Motor neuron (in vitro differentiated cells): ENCODE measurements around the gene SRSF4. TPM values are rescaled to one million over a fixed set of nuclear protein-coding genes. Genes with fewer than 3 reads are reported as not detected.
"Not testable (repeated sequence)": the region's sequence is repeated elsewhere in the genome, so short reads cannot be mapped to it uniquely, and the experiment has no call there.

Source experiments
- ATAC-seq, 8 experiments: fragments of 200-7000 bp; cut with Tn5 transposase; replicated peaks in 6 of 8; 2 replicates each; pipeline ENCODE4 v1.8.0; 2021; ENCODE audit warnings: mild to moderate bottlenecking in 8 of 8, moderate library complexity in 8 of 8
- H3K27ac ChIP-seq, 2 donors: fragments of 250-450 bp; sonication (Bioruptor Pico); 2 replicates each; pipeline ENCODE4 v1.9.0; 2021; ENCODE audit warnings: antibody characterized with exemption in 2 of 2, mild to moderate bottlenecking in 2 of 2, moderate library complexity in 1 of 2
- H3K4me1 ChIP-seq, 2 donors: fragments of 250-450 bp; sonication (Bioruptor Pico); replicated peaks in 1 of 2; 2 replicates each; pipeline ENCODE4 v1.6.1; 2021; ENCODE audit warnings: antibody characterized with exemption in 2 of 2, mild to moderate bottlenecking in 2 of 2, moderate library complexity in 1 of 2
- H3K4me3 ChIP-seq, 5 donors: fragments of 250-450 bp; sonication (Bioruptor Pico); 2 replicates each; pipeline ENCODE4 v1.9.0; 2021; ENCODE audit warnings: antibody characterized with exemption in 5 of 5, mild to moderate bottlenecking in 5 of 5, moderate library complexity in 4 of 5
- WGBS, 10 experiments: fragments of 450-650 bp; shearing (Covaris generic); methylation state at CpG; one replicate each; pipeline ENCODE4 v1.0.0; 2022; 5-methylcytosine and 5-hydroxymethylcytosine counted together
- in situ Hi-C, 9 experiments: fragments of 400-800 bp; cut with MboI; loops; one replicate each; pipeline ENCODE4 v1.15.0; 2021; ENCODE audit warnings: low sequenced_read_pairs in 9 of 9, low pct_unique_long_range_greater_than_20kb in 2 of 9; ENCODE audit not compliant: unreplicated experiment in 9 of 9
- total RNA-seq, 8 experiments: library from RNA; unstranded; fragments of 300-600 nt; gene quantifications; 2 replicates each; pipeline versions ENCODE4 v1.2.3 to v1.2.4, GENCODE V29; 2022

SRSF4 gene
- total RNA-seq, result 10 to 100 TPM; 43.5 to 98.4 (median 79.6) TPM

DNA sequence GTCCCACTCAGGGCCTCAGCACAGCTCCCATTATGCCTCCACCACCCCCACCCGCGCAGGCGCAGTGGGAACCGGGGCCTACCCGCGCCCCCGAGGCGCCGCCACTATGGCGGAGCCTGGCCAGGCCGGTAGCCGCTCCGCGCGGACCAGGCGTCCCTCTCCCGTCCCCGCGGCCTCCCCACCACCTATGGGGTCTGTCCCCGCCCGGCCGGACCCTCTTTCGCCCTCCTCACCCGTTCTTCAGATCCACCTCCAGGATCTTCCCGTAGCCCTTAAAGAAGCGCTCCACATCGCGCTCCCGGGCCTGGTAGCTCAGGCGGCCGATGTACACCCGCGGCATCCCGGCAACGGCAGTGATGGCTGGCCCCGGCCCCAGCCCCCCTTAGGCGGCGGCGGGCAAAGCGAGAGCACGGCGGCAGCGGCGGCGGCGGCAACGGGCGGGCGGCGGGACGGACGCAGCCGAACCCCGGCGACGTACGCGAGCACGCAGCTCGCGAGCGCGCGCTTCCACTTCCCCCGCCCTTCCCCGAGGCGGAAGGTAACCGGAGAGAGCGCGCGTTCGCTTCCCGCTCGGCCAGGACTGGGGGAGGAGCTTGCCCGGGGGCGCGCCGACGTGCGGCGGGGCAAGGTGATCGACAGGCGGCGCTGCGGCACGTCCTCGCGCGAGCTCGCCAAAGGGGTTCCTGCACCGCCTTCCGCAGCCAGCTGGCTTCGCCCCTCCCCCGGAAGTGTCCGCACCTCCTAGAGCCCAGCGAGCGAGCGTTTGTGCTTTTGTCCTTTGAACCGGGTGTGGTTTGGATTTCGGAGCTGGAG lies at the start of gene SRSF4:
TSS of gene SRSF4 (minus strand) at position 488 of the 813 bp plus-strand sequence. CDS start at position 340, 148 bp downstream.
- Histone ChIP-seq H3K4me3 (peak within 1 kb of the TSS; percentile 73 to 98 (median 78)), H3K27ac (peak within 1 kb of the TSS; percentile 99 to 100), H3K4me1 (peaks cover 17 to 25% of the 10 kb centered on the region in 2 donors)
- peak; percentile 79 to 91 (median 90) for ATAC-seq
- in situ Hi-C loops, result loop anchor here in 6 of 9 experiments (25.0 kb wide), 1 partner anchor 294 kb away; no protein-coding TSS in a partner anchor
- 0% methylated on average over 1 to 19 of the region's 100 CpGs; no CpG with 5 or more reads in 4 of the 10 experiments for WGBS, 10 experiments

DNA sequence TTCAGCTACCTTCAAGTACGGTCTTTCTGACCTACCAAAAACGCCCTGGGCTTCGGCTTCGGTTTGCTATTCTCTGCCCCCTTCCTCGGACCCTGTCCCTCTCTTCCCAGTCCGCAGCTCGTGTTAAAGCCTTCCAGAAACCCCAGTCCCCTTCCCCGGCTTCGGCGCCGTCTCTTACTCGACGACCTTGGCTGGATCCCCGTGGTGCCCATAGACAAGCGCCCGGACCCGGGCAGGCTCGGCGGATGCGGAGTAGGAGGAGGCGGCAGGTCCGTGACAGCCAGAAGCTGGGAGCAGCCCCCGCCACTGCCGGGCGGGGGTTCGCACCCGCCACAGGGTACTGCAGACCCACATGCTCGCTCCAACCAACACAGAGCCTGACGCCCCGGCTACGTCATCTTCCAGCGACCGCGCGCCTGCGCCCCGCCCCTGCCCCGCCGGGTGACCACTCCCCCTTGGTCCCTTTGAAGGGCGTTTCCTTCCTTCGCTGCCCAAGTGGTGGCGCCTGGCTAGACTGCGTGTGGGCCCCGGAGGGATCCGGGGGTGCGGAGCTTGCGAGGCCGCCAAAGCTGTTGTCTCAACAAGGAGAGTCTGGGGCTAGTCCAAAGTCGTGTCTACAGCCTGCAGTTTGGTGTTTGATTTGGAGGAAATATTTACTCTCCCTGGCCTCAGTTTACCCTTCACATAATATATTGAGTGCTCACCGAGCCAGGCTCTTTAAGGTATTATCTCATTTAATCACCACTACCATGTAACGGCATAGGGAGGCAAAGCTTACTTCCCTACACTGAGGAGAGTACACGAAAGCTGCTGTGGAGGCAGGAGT lies 49.1 kb upstream of the SRSF4 start, which contains the start of gene MECR:
TSS of gene MECR (minus strand) at position 382 of the 826 bp plus-strand sequence. CDS start at position 354, 28 bp downstream.
- peak; percentile 94 to 99 (median 96) for ATAC-seq
- Histone ChIP-seq H3K4me3 (peak within 1 kb of the TSS; percentile 60 to 93 (median 82)), H3K27ac (peak within 1 kb of the TSS; percentile 49 to 69), H3K4me1 (peaks cover 6 to 18% of the 10 kb centered on the region in 2 donors)
- WGBS, 10 experiments, result 0 to 20% (median 4%) methylated on average over 1 to 17 of the region's 52 CpGs; no CpG with 5 or more reads in 1 of the 10 experiments
- in situ Hi-C loops, result loop anchor here (10.0 to 25.0 kb wide), 9 partner anchors 232 to 1482 kb away; partner anchors contain the start of gene MATN1 (in 5 of the 9)

DNA sequence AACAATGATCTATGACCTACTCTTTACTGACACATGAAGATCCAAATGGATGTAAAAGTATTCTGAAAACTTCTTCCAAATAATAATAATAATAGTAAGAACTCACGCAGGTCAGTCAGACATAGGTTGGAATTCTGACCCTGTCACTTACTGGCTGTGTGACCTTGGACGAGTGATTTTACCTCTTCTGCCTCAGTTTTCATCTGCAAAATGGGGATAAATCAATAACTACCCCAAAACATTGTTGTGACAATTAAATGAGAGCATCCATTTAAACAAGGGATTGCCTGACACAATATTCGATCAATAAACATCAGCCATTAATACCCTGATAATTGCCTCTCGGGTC lies 48.5 kb upstream of the SRSF4 start:
- H3K27ac ChIP-seq, result no peak overlapping the region
- 0 to 17% (median 0%) methylated on average over 1 to 4 of the region's 4 CpGs; no CpG with 5 or more reads in 2 of the 10 experiments for WGBS, 10 experiments
- no peak for ATAC-seq
- in situ Hi-C loops, result loop anchor here (10.0 to 25.0 kb wide), 9 partner anchors 232 to 1482 kb away; partner anchors contain the start of gene MATN1 (in 5 of the 9)
- H3K4me1 ChIP-seq, result peaks cover 6 to 18% of the 10 kb centered on the region in 2 donors
- H3K4me3 ChIP-seq, result peak overlapping the region; percentile 60 to 93 (median 82)

GRCh38 chr1:29227511-29227910 lies 45.8 kb upstream of the SRSF4 start:
- in situ Hi-C loops, result loop anchor here (25.0 kb wide), 8 partner anchors 235 to 1485 kb away; partner anchors contain the start of gene MATN1 (in 5 of the 9)

GRCh38 chr1:29225361-29225760 lies 43.7 kb upstream of the SRSF4 start:
- no peak overlapping the region for H3K4me3 ChIP-seq
- H3K4me1 ChIP-seq, result peaks cover 6 to 26% of the 10 kb centered on the region in 2 donors
- ATAC-seq, result peak in 1 of 8 experiments; percentile 14
- in situ Hi-C loops, result loop anchor here (25.0 kb wide), 8 partner anchors 237 to 1487 kb away; partner anchors contain the start of gene MATN1 (in 5 of the 9)
- H3K27ac ChIP-seq, result no peak overlapping the region
- WGBS, 10 experiments, result 80 to 100% (median 89%) methylated on average over 1 to 3 of the region's 4 CpGs; no CpG with 5 or more reads in 5 of the 10 experiments

More at GRCh38 chr1:29227511-29227910, 45.8 kb upstream of the SRSF4 start:
- peaks cover 6 to 26% of the 10 kb centered on the region in 2 donors for H3K4me1 ChIP-seq
- H3K4me3 ChIP-seq, result no peak overlapping the region
- ATAC-seq, result no peak
- H3K27ac ChIP-seq, result no peak overlapping the region
- WGBS, 10 experiments, result 75 to 100% (median 90%) methylated on average over 1 to 5 of the region's 5 CpGs; no CpG with 5 or more reads in 1 of the 10 experiments

- Histone ChIP-seq H3K4me3 (no peak overlapping the region), H3K27ac (no peak overlapping the region), H3K4me1 (peaks cover 0 to 23% of the 10 kb centered on the region in 2 donors)
- 90 to 100% (median 94%) methylated on average over 1 to 4 of the region's 5 CpGs; no CpG with 5 or more reads in 4 of the 10 experiments for WGBS, 10 experiments
- ATAC-seq, result no peak
- in situ Hi-C loops, result loop anchor here in 2 of 9 experiments (25.0 kb wide), 2 partner anchors 337 to 437 kb away; no protein-coding TSS in a partner anchor
These were observed 42.7 kb upstream of the SRSF4 start for GRCh38 chr1:29224356-29224837.

DNA sequence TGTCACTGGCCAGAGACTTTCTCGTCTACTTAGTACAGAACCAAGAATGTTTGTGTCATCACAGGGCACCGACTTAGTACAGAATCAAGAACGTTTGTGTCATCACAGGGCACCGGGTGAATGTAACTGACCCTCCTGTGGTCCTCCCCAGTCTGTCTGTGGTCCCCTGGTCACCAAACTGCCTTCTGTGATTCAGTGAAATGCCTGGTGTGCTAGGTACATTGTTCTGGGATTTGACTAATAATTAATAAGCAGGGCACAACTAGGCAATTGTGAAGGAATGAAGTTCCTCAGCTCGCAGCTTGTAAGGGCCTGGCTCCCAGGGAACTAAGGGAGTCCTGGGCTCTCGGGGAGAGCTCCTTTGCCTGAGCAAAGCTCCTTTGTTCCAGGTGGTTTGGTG lies 41.8 kb upstream of the SRSF4 start:
- 20 to 100% (median 80%) methylated on average over 1 to 6 of the region's 6 CpGs; no CpG with 5 or more reads in 1 of the 10 experiments for WGBS, 10 experiments
- Histone ChIP-seq H3K4me1 (peaks cover 0 to 15% of the 10 kb centered on the region in 2 donors), H3K27ac (no peak overlapping the region), H3K4me3 (no peak overlapping the region)
- in situ Hi-C loops, result loop anchor here in 2 of 9 experiments (25.0 kb wide), 2 partner anchors 336 to 436 kb away; no protein-coding TSS in a partner anchor
- no peak for ATAC-seq

DNA sequence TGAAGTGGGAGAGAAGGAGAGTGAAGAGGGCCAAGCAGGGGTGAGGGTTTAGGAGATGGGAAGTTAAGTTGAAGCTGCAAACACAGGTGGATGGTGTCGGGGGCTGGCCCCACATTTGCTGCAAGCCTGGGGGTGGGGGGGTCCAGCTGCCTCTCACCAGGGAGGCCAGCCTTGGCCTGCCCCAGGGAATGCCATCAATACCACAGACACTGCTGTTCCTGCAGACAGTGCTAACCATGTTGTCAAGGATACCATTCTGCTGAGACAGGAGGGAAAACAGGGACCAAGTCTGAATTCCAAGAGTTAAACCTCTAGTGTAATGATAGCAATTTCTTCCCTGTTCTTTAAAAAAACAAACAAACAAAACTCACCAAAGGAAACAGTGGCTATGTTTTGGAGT lies 41.0 kb upstream of the SRSF4 start:
- no peak overlapping the region for H3K27ac ChIP-seq
- peak in 4 of 8 experiments; percentile 13 to 80 (median 35) for ATAC-seq
- peaks cover 0 to 12% of the 10 kb centered on the region in 2 donors for H3K4me1 ChIP-seq
- in situ Hi-C loops, result loop anchor here in 2 of 9 experiments (25.0 kb wide), 2 partner anchors 335 to 435 kb away; no protein-coding TSS in a partner anchor
- no peak overlapping the region for H3K4me3 ChIP-seq
- WGBS, 10 experiments, result 40% methylated on average over 1 of the region's 1 CpG; no CpG with 5 or more reads in 9 of the 10 experiments

- not testable (repeated sequence) for ATAC-seq, H3K27ac ChIP-seq, H3K4me3 ChIP-seq
- H3K4me1 ChIP-seq, result peaks cover 0 to 12% of the 10 kb centered on the region in 2 donors
- in situ Hi-C loops, result loop anchor here in 2 of 9 experiments (25.0 kb wide), 2 partner anchors 335 to 435 kb away; no protein-coding TSS in a partner anchor
- WGBS, 10 experiments, result 71 to 100% (median 78%) methylated on average over 1 to 6 of the region's 6 CpGs; no CpG with 5 or more reads in 2 of the 10 experiments
These were observed 40.6 kb upstream of the SRSF4 start for GRCh38 chr1:29222260-29222659.

GRCh38 chr1:29221296-29221695 lies 39.6 kb upstream of the SRSF4 start:
- no peak for ATAC-seq
- Histone ChIP-seq H3K27ac (no peak overlapping the region), H3K4me1 (peaks cover 0 to 12% of the 10 kb centered on the region in 2 donors), H3K4me3 (no peak overlapping the region)
- WGBS, 10 experiments, result 70 to 100% (median 97%) methylated on average over 1 to 3 of the region's 3 CpGs
- in situ Hi-C loops, result loop anchor here in 2 of 9 experiments (25.0 kb wide), 2 partner anchors 334 to 434 kb away; no protein-coding TSS in a partner anchor

- in situ Hi-C loops, result loop anchor here in 2 of 9 experiments (25.0 kb wide), 2 partner anchors 331 to 431 kb away; no protein-coding TSS in a partner anchor
- H3K4me3 ChIP-seq, result no peak overlapping the region
- peaks cover 0 to 11% of the 10 kb centered on the region in 2 donors for H3K4me1 ChIP-seq
- ATAC-seq, result peak in 1 of 8 experiments; percentile 21
- 60 to 100% (median 100%) methylated on average over 1 to 2 of the region's 2 CpGs; no CpG with 5 or more reads in 5 of the 10 experiments for WGBS, 10 experiments
- H3K27ac ChIP-seq, result no peak overlapping the region
These were observed 36.5 kb upstream of the SRSF4 start for GRCh38 chr1:29218223-29218622.
